SHP77 (cell line): ENCODE data around the gene MME.

Experiments
- DNase-seq, 2 experiments: peaks; one replicate each; lab custom pipeline; 2025; lab: John Stamatoyannopoulos, UW

MME gene

DNA sequence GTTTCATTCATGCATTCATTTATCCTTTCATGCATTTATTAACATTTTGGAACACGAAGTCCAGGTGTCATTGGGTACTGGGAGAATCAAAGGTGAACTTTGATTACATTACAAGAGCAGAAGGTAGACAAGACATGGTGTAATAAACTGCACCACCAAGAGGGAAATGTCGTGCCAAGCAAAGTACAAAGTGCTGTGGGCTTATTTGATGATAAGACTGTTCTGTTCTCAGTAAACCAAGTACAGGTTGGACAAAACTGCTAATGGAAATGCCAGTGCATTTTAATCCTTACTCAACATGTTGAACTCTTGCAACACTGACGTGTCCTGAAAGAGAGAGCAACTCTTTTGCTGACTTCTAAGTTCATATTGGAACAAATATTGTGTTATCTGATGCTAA, 69.4 kb downstream of the MME start:
- DNase-seq: no peak

DNA sequence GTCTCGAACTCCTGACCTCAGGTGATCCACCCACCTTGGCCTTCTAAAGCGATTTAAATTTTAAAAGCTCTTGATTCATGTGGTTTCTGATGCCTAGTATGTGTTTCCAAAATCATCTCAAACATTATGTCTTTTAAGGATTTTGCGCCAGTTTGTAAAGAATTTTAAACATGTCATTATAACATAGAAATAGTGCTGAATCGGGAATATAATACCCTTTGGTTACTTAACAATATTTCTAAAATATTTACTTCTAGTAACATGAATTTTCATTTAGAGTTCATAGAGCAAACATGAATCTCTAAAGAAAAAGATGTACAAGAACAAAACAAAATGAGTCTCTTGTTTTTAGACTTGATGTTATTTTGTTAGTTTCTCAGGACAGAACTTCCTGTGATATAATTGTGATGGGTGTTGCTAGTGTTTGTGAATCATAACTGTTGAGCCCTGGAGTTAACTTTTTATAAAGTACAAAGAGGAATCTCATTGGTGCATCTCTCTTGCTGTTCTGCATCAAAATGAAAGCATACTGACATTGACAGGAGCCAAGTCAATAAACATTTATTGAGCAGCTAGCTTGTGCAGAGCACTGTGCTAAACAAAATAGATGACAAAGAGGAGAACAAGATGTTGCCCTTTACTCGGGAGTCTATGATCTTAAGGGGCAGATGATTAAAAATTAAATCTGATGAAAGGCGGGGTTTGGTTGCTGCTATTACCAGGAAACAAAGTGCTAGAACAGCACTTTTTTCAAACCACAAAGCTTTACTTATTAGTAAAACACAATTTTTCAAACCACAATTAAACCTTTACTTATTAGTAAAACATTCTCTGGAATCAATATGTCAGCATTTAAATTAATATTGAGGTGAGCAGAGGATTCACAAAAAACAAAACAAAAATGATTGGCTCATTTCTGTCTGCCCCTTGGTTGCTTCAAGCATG, 73.4 kb downstream of the MME start:
- DNase-seq: no peak

GRCh38 chr3:155154255-155154654, 74.1 kb downstream of the MME start:
- DNase-seq: no peak

- no peak for DNase-seq
Measured at GRCh38 chr3:155158346-155159037, 78.4 kb downstream of the MME start.

- no peak for DNase-seq
Measured at GRCh38 chr3:155159301-155159700, 79.2 kb downstream of the MME start.

DNA sequence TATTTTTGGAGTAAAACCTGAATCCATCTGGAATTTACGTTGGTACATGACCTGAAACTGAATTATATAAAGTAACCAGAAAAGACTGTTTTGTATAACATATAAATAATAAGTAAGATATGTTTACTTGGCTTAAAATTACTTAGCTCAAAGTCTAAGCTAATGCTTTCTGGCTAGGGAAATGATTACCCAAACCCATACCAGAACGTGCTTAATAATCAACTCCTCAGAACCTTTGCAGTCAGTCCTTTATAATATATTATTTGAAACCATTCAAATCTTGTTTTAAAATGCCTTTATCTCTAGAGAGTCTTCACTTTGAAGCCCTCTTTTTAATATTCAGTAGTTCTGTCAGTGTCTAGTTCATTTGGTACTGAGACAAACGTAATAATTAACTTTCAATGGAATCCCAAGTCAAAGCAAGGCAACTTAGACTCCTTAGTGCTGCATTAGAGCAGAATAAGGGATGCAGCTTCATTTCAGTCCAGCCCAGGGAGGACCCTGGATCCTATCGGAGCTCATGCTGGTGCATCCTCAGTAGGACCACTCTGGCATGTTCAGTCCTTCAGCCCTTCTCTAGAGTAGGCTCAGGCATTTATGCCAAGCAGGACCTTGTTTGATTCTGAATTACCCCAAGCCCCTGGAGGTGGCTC, 81.6 kb downstream of the MME start:
- DNase-seq: no peak

GRCh38 chr3:155164306-155164705, 84.2 kb downstream of the MME start:
- no peak for DNase-seq

GRCh38 chr3:155166441-155166840, 86.3 kb downstream of the MME start:
- DNase-seq: no peak

DNA sequence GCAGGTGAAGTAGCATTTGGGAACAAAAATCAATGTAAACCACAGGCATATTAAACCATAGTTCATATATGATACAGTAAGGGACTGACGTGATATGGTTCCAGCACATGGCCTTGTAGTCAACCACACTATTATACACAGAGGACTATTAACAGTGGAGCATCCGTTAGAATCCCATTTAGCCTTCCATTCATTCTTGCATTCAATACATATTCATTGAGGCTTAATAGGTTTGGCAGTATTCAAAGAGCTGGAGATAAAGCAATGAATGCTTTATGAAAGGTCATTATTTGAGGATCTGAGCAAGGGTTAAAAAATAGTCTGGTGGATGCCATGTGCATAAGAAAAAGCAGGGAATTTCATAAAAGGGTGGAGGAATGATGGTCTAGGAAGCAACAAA, 89.1 kb downstream of the MME start:
- no peak for DNase-seq

GRCh38 chr3:155173771-155174170, 93.7 kb downstream of the MME start:
- no peak for DNase-seq

- no peak for DNase-seq
Measured at GRCh38 chr3:155178810-155179436, 98.8 kb downstream of the MME start.

GRCh38 chr3:155179437-155179827, 99.3 kb downstream of the MME start:
- no peak for DNase-seq

DNA sequence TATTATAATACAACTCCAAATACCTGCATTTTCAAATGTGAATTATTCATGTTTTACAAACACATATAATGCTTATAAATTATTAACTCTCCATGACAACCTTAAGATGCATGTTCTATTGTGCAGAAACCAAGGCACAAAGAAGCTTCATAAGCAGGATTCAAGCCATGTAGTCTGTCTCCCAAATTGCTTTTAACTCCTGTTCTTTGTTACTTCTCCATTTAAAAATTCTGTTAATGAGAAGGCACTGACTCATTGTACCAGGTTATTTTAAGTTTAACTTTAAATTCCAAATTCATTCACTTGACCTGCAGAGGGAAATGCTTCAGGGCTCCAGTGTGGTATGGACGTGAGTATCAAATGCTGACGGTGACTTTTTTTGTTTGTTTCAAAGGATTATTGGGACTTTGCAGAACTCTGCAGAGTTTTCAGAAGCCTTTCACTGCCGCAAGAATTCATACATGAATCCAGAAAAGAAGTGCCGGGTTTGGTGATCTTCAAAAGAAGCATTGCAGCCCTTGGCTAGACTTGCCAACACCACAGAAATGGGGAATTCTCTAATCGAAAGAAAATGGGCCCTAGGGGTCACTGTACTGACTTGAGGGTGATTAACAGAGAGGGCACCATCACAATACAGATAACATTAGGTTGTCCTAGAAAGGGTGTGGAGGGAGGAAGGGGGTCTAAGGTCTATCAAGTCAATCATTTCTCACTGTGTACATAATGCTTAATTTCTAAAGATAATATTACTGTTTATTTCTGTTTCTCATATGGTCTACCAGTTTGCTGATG, 100.0 kb downstream of the MME start:
- DNase-seq: no peak

DNA sequence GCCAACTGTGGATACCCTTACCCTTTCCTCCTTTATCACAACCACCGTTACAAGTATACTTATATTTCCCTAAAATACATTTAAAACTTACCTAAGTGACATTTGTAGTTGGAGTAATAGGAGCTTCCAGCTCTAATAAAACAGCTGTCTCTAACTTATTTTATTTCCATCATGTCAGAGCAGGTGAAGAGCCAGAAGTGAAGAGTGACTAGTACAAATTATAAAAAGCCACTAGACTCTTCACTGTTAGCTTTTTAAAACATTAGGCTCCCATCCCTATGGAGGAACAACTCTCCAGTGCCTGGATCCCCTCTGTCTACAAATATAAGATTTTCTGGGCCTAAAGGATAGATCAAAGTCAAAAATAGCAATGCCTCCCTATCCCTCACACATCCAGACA, 102.3 kb downstream of the MME start:
- DNase-seq: no peak

GRCh38 chr3:155184011-155184410, 103.9 kb downstream of the MME start:
- no peak for DNase-seq

- no peak for DNase-seq
Measured at GRCh38 chr3:155185631-155186071, 105.5 kb downstream of the MME start.

DNA sequence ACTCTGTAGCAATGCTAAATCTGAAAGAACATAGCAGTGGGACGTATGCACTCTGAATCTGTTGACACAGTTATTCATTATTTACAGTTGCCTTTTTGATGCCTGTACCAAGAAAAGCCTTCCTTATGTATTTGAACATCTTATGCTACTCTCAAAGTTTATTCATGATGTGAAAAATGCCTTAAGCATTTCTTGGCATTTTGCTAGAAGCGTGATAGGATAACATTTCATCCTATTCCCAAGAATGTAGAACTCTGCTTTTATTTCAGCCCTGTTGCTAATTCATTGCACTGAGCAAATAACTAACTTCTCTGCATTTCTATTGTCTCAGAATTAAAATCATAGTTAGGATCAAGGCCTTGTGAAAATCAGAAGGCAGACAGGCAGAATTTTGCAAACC, 107.9 kb downstream of the MME start:
- DNase-seq: no peak

- DNase-seq: no peak
Measured at GRCh38 chr3:155189478-155189877, 109.4 kb downstream of the MME start.

- no peak for DNase-seq
Measured at GRCh38 chr3:155190691-155191090, 110.6 kb downstream of the MME start.

GRCh38 chr3:155192957-155193746, 113.0 kb downstream of the MME start:
- DNase-seq: no peak

DNA sequence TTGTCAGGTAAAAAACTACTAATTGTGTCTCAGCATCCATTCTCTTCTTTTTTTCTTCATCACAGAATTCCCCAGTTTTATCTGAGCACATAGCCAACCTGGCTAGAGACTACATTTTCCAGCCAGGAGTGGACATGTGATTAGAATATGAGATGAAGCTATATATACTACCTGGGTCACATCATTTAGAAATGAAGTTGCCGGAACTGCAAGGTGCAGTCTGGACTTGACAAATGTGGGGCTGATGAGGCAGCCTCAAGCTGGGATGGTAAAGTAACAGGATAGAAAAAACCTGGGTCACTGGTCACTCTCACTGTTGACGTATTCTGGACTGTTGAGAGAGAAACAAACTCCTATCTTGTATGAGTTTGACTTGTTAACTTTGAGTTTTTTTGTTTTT, 113.7 kb downstream of the MME start:
- no peak for DNase-seq
